Measurements from ENCODE around the gene BCL11B. TPM values are rescaled to one million over a fixed set of nuclear protein-coding genes. Genes with fewer than 3 reads are reported as not detected.

BCL11B gene
- total and polyA plus RNA-seq, 10 of the 15 experiments (the other 5 are each of a cell fraction or from before 2014, with no cell fraction given): 0.38 to 5.5 (median 1.3) TPM

- TF ChIP-seq IRF5 (IDR thresholded peaks at IDR 0.05; ENCODE audit: borderline replicate concordance) (no peak), NR2C2 (IDR thresholded peaks at IDR 0.05; ENCODE audit: borderline replicate concordance, control insufficient read depth, insufficient read length, low read depth) (no peak), FOXM1 (IDR thresholded peaks at IDR 0.05; ENCODE audit: low read depth, low read length) (no peak), ZBTB40 (IDR thresholded peaks at IDR 0.05; ENCODE audit: borderline replicate concordance) (no peak), ATF3 (IDR thresholded peaks at IDR 0.05; ENCODE audit: borderline replicate concordance, extremely low read depth, low read depth, low read length) (no peak), SREBF1 (IDR thresholded peaks at IDR 0.05; ENCODE audit: low read length) (no peak), ZBTB4 (CRISPR knock-in tag; IDR thresholded peaks at IDR 0.05) (no peak), CREM (IDR thresholded peaks at IDR 0.05; ENCODE audit: low read depth) (no peak), RBBP5 (conservative IDR thresholded peaks at IDR 0.05) (no peak), SMAD1 (IDR thresholded peaks at IDR 0.05; ENCODE audit: low read depth, partially characterized antibody) (no peak), ZNF274 (IDR thresholded peaks at IDR 0.05; ENCODE audit: insufficient read depth, insufficient read length) (no peak), MAX (IDR thresholded peaks at IDR 0.05; ENCODE audit: low read depth, low read length) (no peak), TCF12 (IDR thresholded peaks at IDR 0.05; ENCODE audit: low read depth, low read length) (no peak)
Measured at GRCh38 chr14:99237288-99237687, 34.7 kb downstream of the BCL11B start (continued).
